ENCODE measurements around the gene ARHGAP44. TPM values are rescaled to one million over a fixed set of nuclear protein-coding genes. Genes with fewer than 3 reads are reported as not detected.

The ARHGAP44 gene
- total RNA-seq, 1 experiment from 2014 or later = 9.9 TPM

- WGBS (ENCODE audit: extremely low coverage, insufficient read length, low lambda C conversion rate) = no CpG with 5 or more reads among the region's 4 CpGs
- Mint-ChIP-seq H3K27me3 (ENCODE audit: low read depth) (no peaks in the 10 kb centered on the region), H3K4me1 (peaks cover 9% of the 10 kb centered on the region in 2 experiments), H3K9me3 (no peaks in the 10 kb centered on the region; a peak in 2 of 5 replicates), H3K27ac (peak overlapping the region in 1 of 3 experiments; percentile 86; a peak in 1 of 7 replicates), H3K36me3 (ENCODE audit: insufficient read depth in 1 of 3, low read depth in 3 of 3) (no peaks in the 10 kb centered on the region), H3K4me3 (no peak overlapping the region)
- no peak overlapping the region for H3K23ac ChIP-seq (ENCODE audit: insufficient read length, low read depth, low read length)
- H3K23me2 ChIP-seq (ENCODE audit: insufficient read length, low read depth, low read length, poor library complexity, severe bottlenecking) = peaks cover 2% of the 10 kb centered on the region
- no peak overlapping the region for H2AFZ ChIP-seq (ENCODE audit: low read length)
- no peak overlapping the region for H3K4me2 ChIP-seq (ENCODE audit: insufficient read depth, insufficient read length, low read length)
- H3K9me3 ChIP-seq (ENCODE audit: control insufficient read depth, low read depth, low read length) = no peaks in the 10 kb centered on the region
- H2AK5ac ChIP-seq (ENCODE audit: insufficient read length, low read length) = no peak overlapping the region
- H3K56ac ChIP-seq (ENCODE audit: insufficient read length, low read depth, low read length) = no peak overlapping the region
- TF ChIP-seq, protein P1, sequence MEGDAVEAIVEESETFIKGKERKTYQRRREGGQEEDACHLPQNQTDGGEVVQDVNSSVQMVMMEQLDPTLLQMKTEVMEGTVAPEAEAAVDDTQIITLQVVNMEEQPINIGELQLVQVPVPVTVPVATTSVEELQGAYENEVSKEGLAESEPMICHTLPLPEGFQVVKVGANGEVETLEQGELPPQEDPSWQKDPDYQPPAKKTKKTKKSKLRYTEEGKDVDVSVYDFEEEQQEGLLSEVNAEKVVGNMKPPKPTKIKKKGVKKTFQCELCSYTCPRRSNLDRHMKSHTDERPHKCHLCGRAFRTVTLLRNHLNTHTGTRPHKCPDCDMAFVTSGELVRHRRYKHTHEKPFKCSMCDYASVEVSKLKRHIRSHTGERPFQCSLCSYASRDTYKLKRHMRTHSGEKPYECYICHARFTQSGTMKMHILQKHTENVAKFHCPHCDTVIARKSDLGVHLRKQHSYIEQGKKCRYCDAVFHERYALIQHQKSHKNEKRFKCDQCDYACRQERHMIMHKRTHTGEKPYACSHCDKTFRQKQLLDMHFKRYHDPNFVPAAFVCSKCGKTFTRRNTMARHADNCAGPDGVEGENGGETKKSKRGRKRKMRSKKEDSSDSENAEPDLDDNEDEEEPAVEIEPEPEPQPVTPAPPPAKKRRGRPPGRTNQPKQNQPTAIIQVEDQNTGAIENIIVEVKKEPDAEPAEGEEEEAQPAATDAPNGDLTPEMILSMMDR (conservative IDR thresholded peaks at IDR 0.05) = no peak
- H2BK15ac ChIP-seq (ENCODE audit: low read depth, low read length) = no peak overlapping the region
- H3K18ac ChIP-seq (ENCODE audit: insufficient read length, low read depth, low read length) = no peak overlapping the region
- no peak overlapping the region for H4K5ac ChIP-seq (ENCODE audit: insufficient read length, low read depth, low read length)
- DNase-seq = no peak
- no peak overlapping the region for H3K4ac ChIP-seq (ENCODE audit: low read depth, low read length)
- no peaks in the 10 kb centered on the region for H3K79me2 ChIP-seq (ENCODE audit: insufficient read depth, low read length)
- no peak overlapping the region for H3K9ac ChIP-seq (ENCODE audit: extremely low read depth, insufficient read length, low read length)
- H4K91ac ChIP-seq (ENCODE audit: insufficient read length, low read depth, low read length) = no peak overlapping the region
- H2BK120ac ChIP-seq (ENCODE audit: low read depth, low read length, poor library complexity, severe bottlenecking) = no peak overlapping the region
- H3K27ac ChIP-seq (ENCODE audit: insufficient read length, low read depth, low read length) = no peak overlapping the region
- H3K27me3 ChIP-seq (ENCODE audit: insufficient read depth, low read length) = no peaks in the 10 kb centered on the region
- H3K14ac ChIP-seq (ENCODE audit: insufficient read depth, low read length) = no peak overlapping the region
- no peak overlapping the region for H3T11ph ChIP-seq (ENCODE audit: low read length)
- H2BK12ac ChIP-seq (ENCODE audit: insufficient read length, low read depth, low read length) = no peak overlapping the region
- H2BK5ac ChIP-seq (ENCODE audit: insufficient read length, low read length) = no peak overlapping the region
- no peak overlapping the region for H2BK20ac ChIP-seq (ENCODE audit: low read depth, low read length, poor library complexity, severe bottlenecking)
- H3K79me1 ChIP-seq (ENCODE audit: insufficient read depth, low read depth, low read length, poor library complexity, severe bottlenecking) = no peaks in the 10 kb centered on the region
- H4K20me1 ChIP-seq (ENCODE audit: control insufficient read depth, insufficient read depth, insufficient read length) = no peaks in the 10 kb centered on the region
- H4K8ac ChIP-seq (replicated peaks; ENCODE audit: insufficient read length, low read depth, low read length) = no peak overlapping the region
- H3K4me1 ChIP-seq (ENCODE audit: insufficient read depth, low read length) = no peaks in the 10 kb centered on the region; the same call in 1 of the 2 replicates
Observed at GRCh38 chr17:12739500-12739899, 49.8 kb upstream of the ARHGAP44 start.
